ENCODE results near the gene IGFBPL1.

Gene IGFBPL1

GRCh38 chr9:38376021-38376670 lies 48.1 kb downstream of the IGFBPL1 start:
- no peak for DNase-seq

GRCh38 chr9:38375572-38375963 lies 48.7 kb downstream of the IGFBPL1 start:
- DNase-seq: no peak

DNA sequence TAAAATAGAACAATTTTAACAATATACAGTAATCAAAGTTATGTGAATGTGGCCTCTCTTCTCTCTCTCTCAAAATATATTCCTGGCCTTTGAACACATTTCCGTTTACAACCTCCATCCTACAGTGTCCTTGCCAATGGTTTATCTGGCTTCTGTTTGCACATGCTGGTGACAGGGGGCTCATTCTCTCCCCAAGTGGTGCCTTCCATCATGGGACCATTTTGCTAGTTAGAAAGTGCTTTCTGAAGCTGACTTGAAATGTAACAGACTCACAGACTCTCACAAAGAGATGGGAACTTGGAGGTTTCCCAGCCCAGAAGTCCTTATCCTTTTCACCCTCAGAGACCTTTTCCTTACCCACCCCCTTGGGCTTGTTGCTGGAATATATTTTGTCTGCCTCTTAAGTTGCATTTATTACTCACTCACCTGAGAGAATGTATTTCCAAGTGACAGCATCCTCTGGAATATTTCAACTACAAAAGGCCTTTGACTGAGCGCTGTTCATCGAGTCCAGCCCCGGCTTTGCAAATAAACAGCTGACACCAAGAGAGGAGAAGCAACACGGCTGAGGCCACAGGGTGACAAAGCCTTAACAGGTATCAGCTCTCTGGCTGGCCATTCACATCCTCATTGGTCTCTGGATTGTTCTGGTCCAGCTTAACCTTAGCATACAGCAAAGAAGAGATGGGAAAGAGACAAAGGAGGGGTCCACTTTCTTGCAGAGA lies 49.2 kb downstream of the IGFBPL1 start:
- no peak for DNase-seq

GRCh38 chr9:38373679-38374078 lies 50.6 kb downstream of the IGFBPL1 start:
- DNase-seq: no peak

- no peak for DNase-seq
These were observed 51.3 kb downstream of the IGFBPL1 start for GRCh38 chr9:38372762-38373619.

DNA sequence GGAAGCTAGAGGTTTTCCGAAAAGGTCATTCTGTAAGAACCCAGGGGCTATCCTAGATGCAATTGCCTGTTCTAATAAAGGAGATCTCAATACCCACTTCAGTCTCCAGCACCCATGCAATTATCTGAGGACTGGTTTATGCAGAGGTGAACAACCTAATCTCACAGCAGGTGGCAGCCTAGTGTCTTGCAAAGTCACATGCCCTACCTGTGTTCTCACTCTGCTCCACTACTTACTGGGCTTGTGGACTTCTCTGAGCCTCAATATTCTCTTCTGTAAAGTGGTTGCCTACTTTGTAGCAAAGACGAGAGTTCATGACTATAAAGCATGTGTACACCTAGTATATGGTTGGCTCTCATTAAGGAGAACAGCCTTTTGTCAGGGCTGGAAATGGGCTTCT lies 52.8 kb downstream of the IGFBPL1 start:
- no peak for DNase-seq

DNA sequence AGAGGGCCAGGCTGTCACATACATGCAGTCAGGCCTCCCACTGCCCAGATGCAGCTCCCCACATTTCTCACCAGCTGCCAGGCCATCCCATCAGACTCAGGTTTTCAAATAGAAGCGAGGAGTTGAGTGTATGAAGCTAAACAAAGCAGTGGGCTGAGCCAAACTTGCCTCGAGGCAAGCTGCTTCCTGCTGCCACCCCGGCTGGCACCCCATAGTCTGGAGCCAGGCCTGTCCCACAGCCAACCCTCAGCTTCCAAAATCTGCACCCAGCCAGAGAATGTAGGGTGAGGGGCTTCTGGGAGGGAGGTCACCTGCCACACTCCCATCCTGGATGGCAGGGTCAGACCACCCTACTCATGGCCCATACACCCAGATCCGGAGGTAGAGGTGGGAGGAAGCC lies 54.1 kb downstream of the IGFBPL1 start:
- no peak for DNase-seq

GRCh38 chr9:38368731-38369130 lies 55.5 kb downstream of the IGFBPL1 start:
- no peak for DNase-seq

DNA sequence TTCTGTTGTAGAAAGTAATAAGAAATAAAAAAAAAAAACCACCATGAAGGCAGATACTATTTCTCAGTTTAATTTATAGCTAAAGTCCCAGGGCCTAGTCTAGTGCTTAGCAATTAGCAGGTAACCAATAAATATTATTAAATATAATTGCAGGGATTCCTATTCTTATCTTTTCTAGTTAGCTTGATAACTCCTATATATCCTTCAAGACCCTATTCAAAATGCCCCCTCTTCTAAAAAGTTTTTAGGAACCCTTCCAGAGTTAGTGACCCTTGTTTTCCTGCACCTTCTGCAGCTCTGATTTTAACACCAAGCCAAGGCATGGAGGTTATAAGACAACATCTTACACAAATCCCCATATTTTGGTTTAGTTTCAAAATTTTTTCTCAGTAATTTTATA lies 56.4 kb downstream of the IGFBPL1 start:
- no peak for DNase-seq

- no peak for DNase-seq
These were observed 60.7 kb downstream of the IGFBPL1 start for GRCh38 chr9:38363589-38363925.

DNA sequence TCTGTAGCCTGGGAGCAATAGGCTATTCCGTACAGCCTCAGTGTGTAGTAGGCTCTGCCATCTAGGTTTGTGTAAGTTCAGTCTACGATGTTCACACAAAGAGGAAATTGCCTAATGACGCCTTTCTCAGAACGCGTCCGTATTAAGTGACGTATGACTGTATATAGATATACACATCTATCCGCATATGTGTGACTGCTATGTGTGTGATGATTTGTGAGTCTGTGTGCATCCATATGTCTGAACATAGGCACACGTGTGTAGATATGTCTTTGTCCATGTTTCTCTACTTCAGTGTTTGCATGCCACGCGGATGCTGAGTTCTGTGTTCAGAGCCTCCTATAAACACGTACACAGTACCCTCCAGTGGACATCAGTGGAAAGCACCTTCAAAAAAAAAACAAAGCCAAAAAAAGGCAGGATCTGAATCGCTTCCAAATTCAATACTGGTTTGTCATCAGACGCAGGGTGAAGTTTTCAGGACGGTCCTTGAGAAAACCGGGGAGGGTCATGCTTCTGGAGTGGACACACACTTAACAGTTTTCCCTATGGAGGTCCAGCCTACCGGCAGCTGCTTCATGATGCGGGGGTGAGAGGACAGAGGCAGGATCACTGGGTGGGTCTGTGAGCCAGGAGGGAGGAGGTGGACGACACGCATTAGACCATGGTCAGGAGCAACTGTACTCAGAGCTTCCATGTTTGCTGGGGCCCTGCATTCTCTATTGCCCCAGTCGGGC lies 61.2 kb downstream of the IGFBPL1 start:
- peak; percentile 85 for DNase-seq

DNA sequence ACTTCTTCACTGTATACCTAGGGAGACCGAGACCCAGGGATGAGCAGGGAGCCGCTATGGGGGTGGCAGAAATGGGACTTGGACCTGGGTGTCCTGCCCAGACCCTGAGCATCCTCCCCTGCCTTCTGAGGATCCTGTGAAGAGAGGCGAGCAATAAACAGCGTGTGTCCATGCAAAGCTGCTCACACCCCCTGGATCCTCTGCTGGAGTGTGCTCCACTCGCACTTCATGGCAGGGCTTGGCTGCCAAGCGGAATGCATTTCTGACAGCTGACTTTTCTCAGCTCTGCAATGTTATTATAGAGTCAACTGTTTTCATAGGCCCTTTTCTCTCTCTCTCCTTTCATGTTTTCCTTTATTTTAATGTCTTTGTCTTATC lies 62.8 kb downstream of the IGFBPL1 start:
- peak; percentile 82 for DNase-seq

DNA sequence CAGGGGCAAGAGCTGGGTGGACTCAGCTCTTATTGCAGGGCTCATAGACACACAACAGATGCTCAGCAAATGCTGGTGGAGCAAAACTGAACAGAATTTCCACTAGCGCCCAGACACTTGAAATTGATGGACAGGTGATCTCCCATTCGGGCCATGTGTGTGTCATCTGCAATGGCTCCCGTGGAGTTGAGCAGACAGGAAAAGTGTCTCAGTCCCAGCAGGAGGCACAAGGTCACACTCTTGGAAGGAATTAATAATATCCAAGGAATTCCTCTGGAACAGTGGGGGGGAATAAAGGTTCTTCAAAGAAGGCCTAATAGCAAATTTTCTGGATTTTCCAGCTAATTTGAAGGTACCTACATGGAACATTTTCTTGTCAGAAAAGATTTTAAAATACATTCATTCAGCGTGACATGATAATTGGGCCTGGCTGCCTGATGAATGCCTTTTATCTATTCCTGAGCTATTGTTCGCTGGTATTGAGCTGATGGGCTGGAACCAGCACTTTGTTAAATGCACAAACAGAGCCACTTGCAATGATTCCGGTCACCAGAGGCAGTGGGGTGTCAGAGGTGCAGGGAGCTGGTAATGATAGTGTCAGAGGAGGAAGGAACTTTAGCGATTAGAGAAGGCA lies 63.3 kb downstream of the IGFBPL1 start:
- peak; percentile 79 for DNase-seq

GRCh38 chr9:38359689-38360385 lies 64.4 kb downstream of the IGFBPL1 start:
- DNase-seq: peak; percentile 82

DNA sequence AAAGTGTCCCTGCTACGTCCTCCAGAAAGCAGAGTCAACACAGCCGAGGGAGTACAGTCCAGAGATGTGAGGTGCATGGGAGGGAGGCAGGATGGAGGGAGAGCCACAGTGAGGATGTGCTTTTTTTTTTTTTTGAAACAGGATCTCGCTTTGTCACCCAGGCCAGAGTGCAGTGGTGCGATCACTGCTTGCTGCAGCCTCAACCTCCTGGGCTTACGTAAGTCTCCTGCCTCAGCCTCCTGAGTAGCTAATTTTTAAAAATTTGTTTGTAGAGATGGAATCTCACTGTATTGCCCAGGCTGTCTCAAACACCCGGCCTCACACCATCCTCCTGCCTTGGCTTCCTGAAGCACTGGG lies 65.0 kb downstream of the IGFBPL1 start:
- DNase-seq: no peak

GRCh38 chr9:38358390-38359296 lies 65.6 kb downstream of the IGFBPL1 start:
- peak; percentile 61 for DNase-seq

GRCh38 chr9:38357350-38358114 lies 66.7 kb downstream of the IGFBPL1 start:
- no peak for DNase-seq

DNA sequence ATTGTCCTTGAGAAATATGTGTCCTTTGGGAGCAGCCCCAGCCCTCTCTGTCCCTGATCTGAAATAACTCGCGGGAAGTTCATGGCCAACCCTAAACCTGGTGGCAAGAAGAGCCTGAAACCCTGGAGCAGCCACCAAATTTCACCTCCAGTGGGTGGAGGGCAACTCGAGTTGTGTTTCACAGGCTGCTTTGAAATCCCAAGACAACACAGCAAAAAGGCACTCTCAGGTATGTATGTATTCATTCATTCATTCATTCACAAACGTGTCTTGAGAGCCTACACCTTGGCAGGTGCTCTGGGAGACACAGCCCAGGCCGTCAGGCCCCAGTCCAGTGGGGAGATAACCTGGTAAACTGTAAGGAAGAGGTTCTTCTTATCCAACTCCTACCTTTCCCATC lies 67.4 kb downstream of the IGFBPL1 start:
- no peak for DNase-seq
